HFFc6 (cell line): ENCODE results near the gene ALDH18A1. TPM values are rescaled to one million over a fixed set of nuclear protein-coding genes. Genes with fewer than 3 reads are reported as not detected.
A peak's percentile ranks its signal among the peaks of the same experiment; 100 is the strongest.

ENCODE experiments used
- DNase-seq: peaks from one replicate; pipeline ENCODE4 v3.0.0-alpha.2; 2018
- H3K27ac Mint-ChIP-seq: 2 replicates; pipeline ENCODE4 v1.8.0; 2020; ENCODE audit warnings: mild to moderate bottlenecking, mixed read lengths
- H3K27me3 Mint-ChIP-seq: 2 replicates; pipeline ENCODE4 v1.8.0; 2021; ENCODE audit warnings: mild to moderate bottlenecking, moderate library complexity, mixed read lengths; ENCODE audit not compliant: insufficient read depth
- H3K36me3 Mint-ChIP-seq: 2 replicates; pipeline ENCODE4 v1.8.0; 2021; ENCODE audit warnings: low read depth, mixed read lengths
- H3K4me1 Mint-ChIP-seq: 2 replicates; pipeline ENCODE4 v1.8.0; 2020; ENCODE audit warnings: low read depth, mixed read lengths
- H3K4me3 Mint-ChIP-seq: 2 replicates; pipeline ENCODE4 v1.8.0; 2020; ENCODE audit warnings: mild to moderate bottlenecking, moderate library complexity, mixed read lengths
- H3K9me3 Mint-ChIP-seq: 2 replicates; pipeline ENCODE4 v1.8.0; 2020; ENCODE audit warnings: mild to moderate bottlenecking, mixed read lengths
- CTCF ChIP-seq: fragments of 200-600 bp; sonication (generic); IDR thresholded peaks from 2 replicates; pipeline ENCODE4 v1.5.0; 2021; ENCODE audit warnings: antibody characterized with exemption, mild to moderate bottlenecking
- total RNA-seq, 6 experiments: library from RNA; stranded (reverse); fragmentation: NEBNext Ultra II Directional; extraction: Animal tissue kit (Norgen Biotek cat#: 25700); gene quantifications; 2 replicates in 1 of 6; 3 replicates in 5 of 6; pipeline ENCODE4 v1.2.3, GENCODE V29; 2021

ALDH18A1 gene
- total RNA-seq, 6 experiments from 2014 or later = 121 to 145 (median 133) TPM

- peaks cover 4% of the 10 kb centered on the region; the same call in 1 of the 2 replicates for H3K27me3 Mint-ChIP-seq
- H3K27ac Mint-ChIP-seq = peak overlapping the region; percentile 95
- H3K36me3 Mint-ChIP-seq = peaks cover 16% of the 10 kb centered on the region
- DNase-seq = no peak
- peaks cover 36% of the 10 kb centered on the region for H3K4me1 Mint-ChIP-seq
- peak overlapping the region; percentile 98 for H3K4me3 Mint-ChIP-seq
- TF ChIP-seq CTCF = no peak
- H3K9me3 Mint-ChIP-seq = no peaks in the 10 kb centered on the region
Measured at GRCh38 chr10:95657250-95657649, 739 bp upstream of the ALDH18A1 start.

GRCh38 chr10:95655571-95656290 lies 780 bp downstream of the ALDH18A1 start:
- peak; percentile 22 for DNase-seq
- H3K4me1 Mint-ChIP-seq = peaks cover 36% of the 10 kb centered on the region
- peaks cover 7% of the 10 kb centered on the region for H3K9me3 Mint-ChIP-seq
- H3K27me3 Mint-ChIP-seq = peaks cover 4% of the 10 kb centered on the region; the same call in 1 of the 2 replicates
- H3K27ac Mint-ChIP-seq = peak overlapping the region; percentile 95
- TF ChIP-seq CTCF = no peak
- H3K36me3 Mint-ChIP-seq = peaks cover 31% of the 10 kb centered on the region
- H3K4me3 Mint-ChIP-seq = peak overlapping the region; percentile 98

GRCh38 chr10:95653895-95654294 lies 2.6 kb downstream of the ALDH18A1 start:
- H3K4me3 Mint-ChIP-seq = no peak overlapping the region
- peaks cover 41% of the 10 kb centered on the region for H3K36me3 Mint-ChIP-seq
- H3K9me3 Mint-ChIP-seq = peaks cover 7% of the 10 kb centered on the region
- H3K4me1 Mint-ChIP-seq = peaks cover 34% of the 10 kb centered on the region
- no peak for DNase-seq
- H3K27me3 Mint-ChIP-seq = peaks cover 4% of the 10 kb centered on the region; the same call in 1 of the 2 replicates
- TF ChIP-seq CTCF = no peak
- peak overlapping the region; percentile 24; the same call in 1 of the 2 replicates for H3K27ac Mint-ChIP-seq

- H3K4me3 Mint-ChIP-seq = no peak overlapping the region
- DNase-seq = peak; percentile 3
- TF ChIP-seq CTCF = no peak
- H3K9me3 Mint-ChIP-seq = peaks cover 7% of the 10 kb centered on the region
- peaks cover 34% of the 10 kb centered on the region for H3K4me1 Mint-ChIP-seq
- peaks cover 4% of the 10 kb centered on the region; the same call in 1 of the 2 replicates for H3K27me3 Mint-ChIP-seq
- peaks cover 53% of the 10 kb centered on the region for H3K36me3 Mint-ChIP-seq
- peak overlapping the region; percentile 26 for H3K27ac Mint-ChIP-seq
Measured at GRCh38 chr10:95651346-95652060, 5.0 kb downstream of the ALDH18A1 start.

- H3K27me3 Mint-ChIP-seq = no peaks in the 10 kb centered on the region
- TF ChIP-seq CTCF = no peak
- H3K4me3 Mint-ChIP-seq = no peak overlapping the region
- H3K36me3 Mint-ChIP-seq = peaks cover 58% of the 10 kb centered on the region
- no peak overlapping the region for H3K27ac Mint-ChIP-seq
- peaks cover 29% of the 10 kb centered on the region for H3K4me1 Mint-ChIP-seq
- peaks cover 7% of the 10 kb centered on the region for H3K9me3 Mint-ChIP-seq
- DNase-seq = no peak
Measured at GRCh38 chr10:95650232-95650631, 6.3 kb downstream of the ALDH18A1 start.
